MCF 10A (cell line): ENCODE results near the gene PPP1R3G. TPM values are rescaled to one million over a fixed set of nuclear protein-coding genes. Genes with fewer than 3 reads are reported as not detected.

Experiments used
- BruUV-seq: library from RNA; stranded (reverse); fragments of 400-500 nt; replicated peaks from 2 replicates; lab custom pipeline; 2021; lab: Mats Ljungman, UMichigan
- CTCF ChIA-PET: fragments of 300-600 bp; sonication (Branson Sonifier 250); formaldehyde crosslinking; extraction: SDS; loops from one replicate; lab custom pipeline; 2021; ENCODE audit warnings: antibody characterized with exemption, inconsistent platforms; lab: Yijun Ruan, JAX
- POLR2A ChIA-PET: fragments of 300-600, 350-650 bp; sonication (Branson Sonifier 250); formaldehyde crosslinking; extraction: SDS; loops from one replicate; lab custom pipeline; 2020; ENCODE audit warnings: antibody characterized with exemption, inconsistent platforms; lab: Yijun Ruan, JAX
- DNase-seq: peaks from one replicate; pipeline ENCODE4 v3.0.0-alpha.2; 2018; ENCODE audit not compliant: unreplicated experiment
- H3K27ac Mint-ChIP-seq: one replicate; pipeline ENCODE4 v1.8.0; 2022; ENCODE audit warnings: mild to moderate bottlenecking, low read depth, mixed read lengths; ENCODE audit not compliant: unreplicated experiment
- H3K27me3 Mint-ChIP-seq: one replicate; pipeline ENCODE4 v1.8.0; 2022; ENCODE audit warnings: mixed read lengths; ENCODE audit not compliant: insufficient read depth, unreplicated experiment
- H3K36me3 Mint-ChIP-seq: one replicate; pipeline ENCODE4 v1.8.0; 2022; ENCODE audit warnings: mild to moderate bottlenecking, moderate library complexity, mixed read lengths; ENCODE audit not compliant: insufficient read depth, unreplicated experiment
- H3K4me1 Mint-ChIP-seq: one replicate; pipeline ENCODE4 v1.8.0; 2022; ENCODE audit warnings: mixed read lengths; ENCODE audit not compliant: insufficient read depth, unreplicated experiment
- H3K4me3 Mint-ChIP-seq: one replicate; pipeline ENCODE4 v1.8.0; 2022; ENCODE audit warnings: mild to moderate bottlenecking, moderate library complexity, mixed read lengths; ENCODE audit not compliant: unreplicated experiment
- H3K9me3 Mint-ChIP-seq: one replicate; pipeline ENCODE4 v1.8.0; 2022; ENCODE audit warnings: mixed read lengths; ENCODE audit not compliant: unreplicated experiment
- CTCF ChIP-seq: fragments of 200-600 bp; IDR thresholded peaks from one replicate; pipeline ENCODE4 v1.8.0; 2022; ENCODE audit warnings: antibody characterized with exemption, mild to moderate bottlenecking; ENCODE audit not compliant: unreplicated experiment
- intact Hi-C: fragments of 100-400 bp; cut with micrococcal nuclease; formaldehyde crosslinking; loops from 2 replicates; pipeline ENCODE4 v1.14.1; 2022
- total RNA-seq: library from RNA; stranded (reverse); gene quantifications from 2 replicates; pipeline ENCODE4 v1.2.3, GENCODE V29; 2022

The PPP1R3G gene
- total RNA-seq, 1 experiment from 2014 or later: 0.07 TPM

DNA sequence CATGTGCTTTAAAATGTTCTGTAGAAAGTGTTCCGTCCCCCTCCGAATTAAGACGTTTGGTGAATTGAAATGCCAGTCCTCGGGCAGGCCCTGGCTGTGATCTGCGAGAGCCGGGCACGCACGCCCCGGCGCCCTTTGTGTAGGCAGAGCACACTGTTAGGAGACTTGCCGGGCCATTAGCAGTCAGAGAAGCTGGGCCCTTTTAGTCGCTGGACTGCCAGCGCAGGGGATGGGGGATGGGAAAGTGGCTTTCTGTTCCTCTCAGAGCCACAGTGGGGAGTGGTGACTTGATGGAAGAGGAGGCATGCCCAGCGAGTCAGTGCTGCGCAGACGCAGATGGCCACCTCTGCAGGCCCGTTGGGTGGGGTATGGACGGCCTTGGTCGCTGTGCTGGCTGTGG, 2.2 kb downstream of the PPP1R3G start:
- intact Hi-C loops: no loop called here
- TF ChIP-seq CTCF: no peak
- Mint-ChIP-seq H3K4me3 (no peak overlapping the region), H3K9me3 (no peaks in the 10 kb centered on the region), H3K36me3 (no peaks in the 10 kb centered on the region), H3K4me1 (peaks cover 7% of the 10 kb centered on the region), H3K27ac (no peak overlapping the region), H3K27me3 (peaks cover 12% of the 10 kb centered on the region)
- CTCF ChIA-PET: no interaction called here
- POLR2A ChIA-PET: no interaction called here
- DNase-seq: no peak
- BruUV-seq: no TSS peak

DNA sequence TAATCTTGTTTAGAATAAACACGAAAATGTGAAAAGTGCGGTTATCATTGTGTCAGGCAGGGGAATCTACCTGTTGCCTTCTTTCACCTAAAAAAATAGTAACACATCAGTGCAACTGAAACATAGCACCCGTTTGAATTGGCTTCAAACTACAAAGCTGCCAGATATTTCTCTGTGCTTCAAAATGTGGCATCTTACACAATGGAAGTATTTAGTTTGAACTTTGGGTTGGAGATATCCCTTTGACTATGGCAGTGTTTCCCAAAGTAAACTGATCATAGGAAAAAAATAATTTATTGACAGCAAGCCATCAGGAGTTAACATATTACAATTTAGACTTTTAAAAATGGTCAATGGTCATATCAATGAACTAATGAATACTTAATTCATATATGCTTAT, 3.6 kb downstream of the PPP1R3G start:
- no peak overlapping the region for H3K4me3 Mint-ChIP-seq
- DNase-seq: no peak
- H3K36me3 Mint-ChIP-seq: no peaks in the 10 kb centered on the region
- H3K9me3 Mint-ChIP-seq: no peaks in the 10 kb centered on the region
- no peak overlapping the region for H3K27ac Mint-ChIP-seq
- H3K27me3 Mint-ChIP-seq: peaks cover 12% of the 10 kb centered on the region
- no peak for TF ChIP-seq CTCF
- intact Hi-C loops: no loop called here
- H3K4me1 Mint-ChIP-seq: no peaks in the 10 kb centered on the region
- CTCF ChIA-PET: interaction anchor here (0.6 kb wide), 2 partner anchors 135 to 773 kb away, joined by 3 to 5 read pairs; no protein-coding TSS in a partner anchor
- BruUV-seq: no TSS peak
- POLR2A ChIA-PET: no interaction called here

DNA sequence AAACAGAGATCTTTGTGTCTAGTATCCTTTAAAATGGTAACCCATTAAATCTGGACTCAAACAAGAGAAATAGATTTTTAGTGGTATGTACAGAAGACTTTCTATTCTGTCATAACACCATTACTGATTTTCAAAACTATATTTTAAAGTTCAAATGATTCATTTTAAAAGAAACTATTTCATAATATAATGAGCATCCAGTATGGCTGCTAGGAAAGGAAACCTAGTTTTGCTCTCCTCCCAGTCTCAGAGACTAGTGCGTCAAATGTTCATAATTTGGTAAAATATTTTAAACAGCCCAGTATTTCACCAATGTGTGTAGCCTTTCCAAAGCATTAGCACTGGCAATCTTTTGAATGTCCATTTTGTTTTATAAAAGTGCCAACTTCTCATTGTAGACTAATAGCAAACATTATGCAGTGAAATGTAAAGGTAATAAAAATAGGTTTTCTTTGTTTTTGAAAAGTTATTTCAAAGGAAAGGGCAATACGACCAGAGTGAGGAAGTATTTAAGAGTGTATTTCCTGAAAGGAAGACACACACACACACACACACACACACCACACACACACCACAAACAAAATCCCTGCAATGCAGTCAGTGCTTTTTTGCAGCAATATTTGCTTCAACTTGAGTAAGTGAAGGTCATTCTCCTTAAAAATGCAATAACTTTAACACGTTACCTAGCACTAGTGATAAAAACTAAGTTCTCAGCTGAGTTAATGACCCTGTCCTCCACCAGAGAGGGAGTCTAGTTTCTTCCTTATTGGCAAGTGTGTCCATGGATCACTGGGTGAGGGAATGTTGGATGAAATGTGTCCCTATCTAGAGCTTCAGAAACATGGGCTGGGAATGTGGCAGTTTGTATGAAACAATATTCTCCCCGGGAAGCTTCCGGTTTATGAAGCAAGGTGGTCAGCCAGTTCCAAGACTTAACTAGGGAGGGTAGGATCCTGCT, 4.6 kb downstream of the PPP1R3G start:
- Mint-ChIP-seq H3K36me3 (no peaks in the 10 kb centered on the region), H3K4me1 (peaks cover 6% of the 10 kb centered on the region), H3K9me3 (no peaks in the 10 kb centered on the region), H3K27me3 (peaks cover 12% of the 10 kb centered on the region), H3K4me3 (no peak overlapping the region), H3K27ac (no peak overlapping the region)
- ChIA-PET CTCF (interaction anchor here (0.7 kb wide), 1 partner anchor 1463 kb away, joined by 3 read pairs; no protein-coding TSS in a partner anchor), POLR2A (no interaction called here)
- no TSS peak for BruUV-seq
- intact Hi-C loops: no loop called here
- no peak for DNase-seq
- no peak for TF ChIP-seq CTCF

DNA sequence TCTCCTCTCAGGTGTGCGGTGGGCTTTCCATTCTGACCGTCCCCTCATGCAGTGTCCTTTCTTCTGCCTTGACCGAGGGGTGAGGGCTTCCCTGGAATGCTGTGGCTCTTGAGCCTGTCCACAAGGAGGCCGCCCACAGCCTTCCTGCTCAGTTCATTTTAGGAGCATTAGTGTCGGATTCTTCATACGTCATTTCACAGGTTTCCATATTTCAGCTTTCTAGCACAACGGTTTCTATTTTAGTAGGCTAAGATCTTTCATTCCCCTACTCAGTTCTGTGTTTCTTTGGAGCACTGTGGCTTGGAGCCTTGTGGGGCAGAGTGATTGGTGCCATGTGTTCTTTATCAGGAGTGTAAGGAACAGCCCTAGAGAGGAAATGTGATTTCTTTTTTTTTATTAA, 5.5 kb downstream of the PPP1R3G start:
- ChIA-PET CTCF (interaction anchor here (0.7 kb wide), 1 partner anchor 1462 kb away, joined by 3 read pairs; no protein-coding TSS in a partner anchor), POLR2A (no interaction called here)
- Mint-ChIP-seq H3K4me1 (peaks cover 8% of the 10 kb centered on the region), H3K36me3 (no peaks in the 10 kb centered on the region), H3K27me3 (peaks cover 12% of the 10 kb centered on the region), H3K4me3 (no peak overlapping the region), H3K27ac (no peak overlapping the region), H3K9me3 (no peaks in the 10 kb centered on the region)
- no TSS peak for BruUV-seq
- no peak for TF ChIP-seq CTCF
- intact Hi-C loops: no loop called here
- no peak for DNase-seq
